D721Med (cell line): ENCODE results near the gene HECTD2.
"Not testable (repeated sequence)": the region's sequence is repeated elsewhere in the genome, so short reads cannot be mapped to it uniquely, and the experiment has no call there.

Experiments
- DNase-seq: peaks from one replicate; pipeline ENCODE4 v3.0.0; 2011; ENCODE audit warnings: low spot score; ENCODE audit not compliant: insufficient read length
- FAIRE-seq: peaks from 2 replicates; lab custom pipeline; 2011; peaks lifted over from hg19 to GRCh38; lab: Jason Lieb, UNC
- CTCF ChIP-seq: IDR thresholded peaks from 2 replicates; pipeline ENCODE4 v1.5.1; 2012; ENCODE audit warnings: mild to moderate bottlenecking, control low read depth; ENCODE audit not compliant: insufficient read depth; ENCODE audit errors: missing control alignments

The HECTD2 gene

GRCh38 chr10:91374052-91374451, 36.1 kb upstream of the HECTD2 start:
- DNase-seq, result no peak
- no peak for FAIRE-seq
- no peak for TF ChIP-seq CTCF

GRCh38 chr10:91378061-91378460, 32.1 kb upstream of the HECTD2 start:
- DNase-seq (no peak), FAIRE-seq (no peak)
- TF ChIP-seq CTCF, result no peak

- FAIRE-seq (no peak), DNase-seq (no peak)
- TF ChIP-seq CTCF, result no peak
These were observed 29.3 kb upstream of the HECTD2 start for GRCh38 chr10:91380873-91381256.

- FAIRE-seq, result no peak
- DNase-seq, result no peak
- no peak for TF ChIP-seq CTCF
These were observed 28.8 kb upstream of the HECTD2 start for GRCh38 chr10:91381257-91381891.

- FAIRE-seq, result no peak
- DNase-seq, result no peak
- TF ChIP-seq CTCF, result no peak
These were observed 24.6 kb upstream of the HECTD2 start for GRCh38 chr10:91385306-91386085.

GRCh38 chr10:91389636-91390512, 20.3 kb upstream of the HECTD2 start:
- TF ChIP-seq CTCF, result peak; percentile 63
- DNase-seq (no peak), FAIRE-seq (peak; percentile 95)

- FAIRE-seq, result not testable (repeated sequence)
These were observed 19.7 kb upstream of the HECTD2 start for GRCh38 chr10:91390513-91390825.

More at GRCh38 chr10:91390513-91390825, 19.7 kb upstream of the HECTD2 start:
- not testable (repeated sequence) for DNase-seq
